ENCODE results near the gene RNF112.

RNF112 gene

GRCh38 chr17:19372866-19373504 is 38.0 kb upstream of the RNF112 start:
- FAIRE-seq (no peak), DNase-seq (ENCODE audit: extremely low spot score, insufficient read length, low read depth) (no peak)

GRCh38 chr17:19374136-19374535 is 36.9 kb upstream of the RNF112 start:
- FAIRE-seq, result no peak

GRCh38 chr17:19375732-19376131 is 35.3 kb upstream of the RNF112 start:
- FAIRE-seq (no peak), DNase-seq (ENCODE audit: extremely low spot score, insufficient read length, low read depth) (no peak)

More at GRCh38 chr17:19374136-19374535, 36.9 kb upstream of the RNF112 start:
- no peak for DNase-seq (ENCODE audit: extremely low spot score, insufficient read length, low read depth)

GRCh38 chr17:19376811-19377210 is 34.2 kb upstream of the RNF112 start:
- FAIRE-seq (no peak), DNase-seq (ENCODE audit: extremely low spot score, insufficient read length, low read depth) (no peak)

- FAIRE-seq, result peak; percentile 100
Observed at GRCh38 chr17:19377602-19378415, 33.2 kb upstream of the RNF112 start.

GRCh38 chr17:19378416-19379360 is 32.3 kb upstream of the RNF112 start, which contains the start of gene MAPK7:
Gene MAPK7, plus strand, starts transcription at chr17:19378498. Its CDS starts 403 bp downstream, at chr17:19378901.
- DNase-seq (ENCODE audit: extremely low spot score, insufficient read length, low read depth) (no peak), FAIRE-seq (no peak)

More at GRCh38 chr17:19377602-19378415, 33.2 kb upstream of the RNF112 start:
- DNase-seq (ENCODE audit: extremely low spot score, insufficient read length, low read depth), result peak; percentile 100

- FAIRE-seq (no peak), DNase-seq (ENCODE audit: extremely low spot score, insufficient read length, low read depth) (no peak)
Observed at GRCh38 chr17:19379361-19380065, 31.5 kb upstream of the RNF112 start.

- DNase-seq (ENCODE audit: extremely low spot score, insufficient read length, low read depth), result no peak
- no peak for FAIRE-seq
Observed at GRCh38 chr17:19380481-19381301, 30.3 kb upstream of the RNF112 start.

- DNase-seq (ENCODE audit: extremely low spot score, insufficient read length, low read depth) (no peak), FAIRE-seq (no peak)
Observed at GRCh38 chr17:19381361-19381740, 29.7 kb upstream of the RNF112 start.

GRCh38 chr17:19381741-19382444 is 29.1 kb upstream of the RNF112 start:
- DNase-seq (ENCODE audit: extremely low spot score, insufficient read length, low read depth), result no peak
- FAIRE-seq, result no peak

GRCh38 chr17:19382531-19383444 is 28.2 kb upstream of the RNF112 start:
- no peak for FAIRE-seq
- no peak for DNase-seq (ENCODE audit: extremely low spot score, insufficient read length, low read depth)

- no peak for DNase-seq (ENCODE audit: extremely low spot score, insufficient read length, low read depth)
- no peak for FAIRE-seq
Observed at GRCh38 chr17:19383681-19384470, 27.2 kb upstream of the RNF112 start.

GRCh38 chr17:19384723-19385391 is 26.2 kb upstream of the RNF112 start:
- FAIRE-seq (no peak), DNase-seq (ENCODE audit: extremely low spot score, insufficient read length, low read depth) (no peak)

- DNase-seq (ENCODE audit: extremely low spot score, insufficient read length, low read depth), result no peak
- no peak for FAIRE-seq
Observed at GRCh38 chr17:19385521-19385983, 25.5 kb upstream of the RNF112 start.

GRCh38 chr17:19386051-19386929 is 24.7 kb upstream of the RNF112 start:
- FAIRE-seq (no peak), DNase-seq (ENCODE audit: extremely low spot score, insufficient read length, low read depth) (no peak)

All from GM18507 (cell line).